Duodenal mucosa (tissue), 2 donors: ENCODE measurements around the gene YIPF3.
"Not testable (repeated sequence)": the region's sequence is repeated elsewhere in the genome, so short reads cannot be mapped to it uniquely, and the experiment has no call there.

Source experiments
- H3K27ac ChIP-seq: one replicate; pipeline ENCODE4 v1.7.0; 2013; ENCODE audit warnings: low read depth, low read length
- H3K27me3 ChIP-seq, 2 donors: one replicate each; pipeline ENCODE4 v1.7.0; 2013; ENCODE audit warnings: low read length in 2 of 2, control low read depth in 1 of 2; ENCODE audit not compliant: insufficient read depth in 2 of 2, control insufficient read depth in 1 of 2
- H3K36me3 ChIP-seq, 2 donors: one replicate each; pipeline ENCODE4 v1.7.0; 2013; ENCODE audit warnings: low read length in 2 of 2, control low read depth in 1 of 2; ENCODE audit not compliant: insufficient read depth in 2 of 2, control insufficient read depth in 1 of 2
- H3K4me1 ChIP-seq, 2 donors: one replicate each; pipeline ENCODE4 v1.7.0; 2013; ENCODE audit warnings: low read length in 2 of 2, control low read depth in 1 of 2; ENCODE audit not compliant: insufficient read depth in 2 of 2, control insufficient read depth in 1 of 2
- H3K4me3 ChIP-seq, 2 donors: one replicate each; pipeline ENCODE4 v1.7.0; 2013; ENCODE audit warnings: low read length in 2 of 2, low read depth in 1 of 2
- H3K9ac ChIP-seq, 2 donors: one replicate each; pipeline ENCODE4 v1.7.0; 2013; ENCODE audit warnings: low read length in 2 of 2, low read depth in 1 of 2
- H3K9me3 ChIP-seq, 2 donors: one replicate each; pipeline ENCODE4 v1.7.0; 2013; ENCODE audit warnings: low read length in 2 of 2, control low read depth in 1 of 2; ENCODE audit not compliant: control insufficient read depth in 1 of 2

Gene YIPF3

GRCh38 chr6:43502666-43503065, 14.1 kb downstream of the YIPF3 start:
- no peak overlapping the region for H3K27ac ChIP-seq

GRCh38 chr6:43500921-43501320, 15.8 kb downstream of the YIPF3 start:
- Histone ChIP-seq H3K9ac (no peak overlapping the region), H3K9me3 (no peaks in the 10 kb centered on the region), H3K4me1 (peaks cover 2 to 4% of the 10 kb centered on the region in 2 donors), H3K36me3 (peaks cover 37 to 79% of the 10 kb centered on the region in 2 donors), H3K4me3 (no peak overlapping the region), H3K27ac (no peak overlapping the region), H3K27me3 (no peaks in the 10 kb centered on the region)

More at GRCh38 chr6:43502666-43503065, 14.1 kb downstream of the YIPF3 start:
- Histone ChIP-seq H3K36me3 (peaks cover 35 to 76% of the 10 kb centered on the region in 2 donors), H3K4me3 (no peak overlapping the region), H3K4me1 (peaks cover 4% of the 10 kb centered on the region in 2 donors), H3K27me3 (no peaks in the 10 kb centered on the region), H3K9ac (no peak overlapping the region), H3K9me3 (no peaks in the 10 kb centered on the region)

- H3K27me3 ChIP-seq, result no peaks in the 10 kb centered on the region
- peaks cover 18 to 20% of the 10 kb centered on the region in 2 donors for H3K4me1 ChIP-seq
- peaks cover 37 to 70% of the 10 kb centered on the region in 2 donors for H3K36me3 ChIP-seq
- no peak overlapping the region for H3K27ac ChIP-seq
- no peak overlapping the region for H3K9ac ChIP-seq
- H3K4me3 ChIP-seq, result no peak overlapping the region
- H3K9me3 ChIP-seq, result no peaks in the 10 kb centered on the region
Measured at GRCh38 chr6:43499028-43499815, 17.5 kb downstream of the YIPF3 start.

GRCh38 chr6:43498291-43498690, 18.4 kb downstream of the YIPF3 start:
- not testable (repeated sequence) for H3K27me3 ChIP-seq, H3K4me3 ChIP-seq, H3K27ac ChIP-seq, H3K9me3 ChIP-seq, H3K9ac ChIP-seq
- H3K36me3 ChIP-seq, result peaks cover 33 to 62% of the 10 kb centered on the region in 2 donors
- H3K4me1 ChIP-seq, result peaks cover 26 to 30% of the 10 kb centered on the region in 2 donors

GRCh38 chr6:43497689-43498088, 19.0 kb downstream of the YIPF3 start:
- Histone ChIP-seq H3K9me3 (no peaks in the 10 kb centered on the region), H3K27ac (no peak overlapping the region), H3K4me3 (no peak overlapping the region), H3K27me3 (no peaks in the 10 kb centered on the region), H3K9ac (no peak overlapping the region), H3K36me3 (peaks cover 31 to 56% of the 10 kb centered on the region in 2 donors), H3K4me1 (peaks cover 32 to 36% of the 10 kb centered on the region in 2 donors)

- Histone ChIP-seq H3K27me3 (no peaks in the 10 kb centered on the region), H3K9ac (no peak overlapping the region), H3K9me3 (no peaks in the 10 kb centered on the region), H3K4me1 (peaks cover 38 to 42% of the 10 kb centered on the region in 2 donors), H3K36me3 (peaks cover 31 to 50% of the 10 kb centered on the region in 2 donors), H3K4me3 (no peak overlapping the region), H3K27ac (no peak overlapping the region)
Measured at GRCh38 chr6:43497129-43497396, 19.7 kb downstream of the YIPF3 start.

- Histone ChIP-seq H3K27ac (no peak overlapping the region), H3K9me3 (no peaks in the 10 kb centered on the region), H3K4me1 (peaks cover 43 to 46% of the 10 kb centered on the region in 2 donors)
Measured at GRCh38 chr6:43496370-43497128, 20.2 kb downstream of the YIPF3 start.

GRCh38 chr6:43495409-43495941, 21.3 kb downstream of the YIPF3 start:
- no peaks in the 10 kb centered on the region for H3K27me3 ChIP-seq
- H3K9ac ChIP-seq, result no peak overlapping the region

More at GRCh38 chr6:43496370-43497128, 20.2 kb downstream of the YIPF3 start:
- Histone ChIP-seq H3K9ac (no peak overlapping the region), H3K36me3 (peaks cover 31 to 47% of the 10 kb centered on the region in 2 donors), H3K4me3 (no peak overlapping the region), H3K27me3 (no peaks in the 10 kb centered on the region)

GRCh38 chr6:43494766-43495165, 22.0 kb downstream of the YIPF3 start:
- Histone ChIP-seq H3K4me3 (no peak overlapping the region), H3K4me1 (peaks cover 43 to 46% of the 10 kb centered on the region in 2 donors), H3K9me3 (no peaks in the 10 kb centered on the region), H3K27me3 (no peaks in the 10 kb centered on the region), H3K36me3 (peaks cover 20 to 29% of the 10 kb centered on the region in 2 donors), H3K9ac (no peak overlapping the region), H3K27ac (no peak overlapping the region)

More at GRCh38 chr6:43495409-43495941, 21.3 kb downstream of the YIPF3 start:
- H3K4me1 ChIP-seq, result peaks cover 43 to 46% of the 10 kb centered on the region in 2 donors
- peaks cover 26 to 36% of the 10 kb centered on the region in 2 donors for H3K36me3 ChIP-seq
- no peaks in the 10 kb centered on the region for H3K9me3 ChIP-seq
- no peak overlapping the region for H3K27ac ChIP-seq
- H3K4me3 ChIP-seq, result no peak overlapping the region

- no peaks in the 10 kb centered on the region for H3K27me3 ChIP-seq
- H3K9me3 ChIP-seq, result no peaks in the 10 kb centered on the region
- H3K4me1 ChIP-seq, result peaks cover 43 to 46% of the 10 kb centered on the region in 2 donors
- H3K36me3 ChIP-seq, result peaks cover 16 to 25% of the 10 kb centered on the region in 2 donors
- peak overlapping the region in 1 of 2 donors; percentile 10 for H3K9ac ChIP-seq
- H3K27ac ChIP-seq, result peak overlapping the region; percentile 30
- no peak overlapping the region for H3K4me3 ChIP-seq
Measured at GRCh38 chr6:43494321-43494720, 22.4 kb downstream of the YIPF3 start.
